HCT116 (cell line): ENCODE results near the gene PPIP5K2.

ENCODE experiments used
- CTCF ChIP-seq, 3 experiments: fragments of 200-600 bp in 1 of 3; sonication (generic) in 1 of 3; IDR thresholded peaks in 2 of 3; conservative IDR thresholded peaks in 1 of 3; 2 replicates each; pipeline ENCODE4 v1.5.1; 2012 to 2017; ENCODE audit warnings: low read depth in 2 of 3, low read length in 2 of 3, antibody characterized with exemption in 1 of 3, borderline replicate concordance in 1 of 3, control low read depth in 1 of 3, mild to moderate bottlenecking in 1 of 3, mixed read lengths in 1 of 3, mixed run types in 1 of 3, moderate library complexity in 1 of 3; ENCODE audit not compliant: insufficient read depth in 1 of 3
- EGR1 ChIP-seq: IDR thresholded peaks from 2 replicates; pipeline ENCODE4 v1.6.1; 2012; ENCODE audit warnings: low read depth
- EZH2phosphoT487 ChIP-seq: fragments of 200-600 bp; IDR thresholded peaks from 2 replicates; pipeline ENCODE4 v1.6.1; 2018; ENCODE audit warnings: antibody characterized with exemption, borderline replicate concordance
- POLR2A ChIP-seq: IDR thresholded peaks from 2 replicates; pipeline ENCODE4 v1.7.0; 2011; ENCODE audit warnings: borderline replicate concordance; ENCODE audit not compliant: insufficient read depth, insufficient read length; ENCODE audit errors: extremely low read depth
- TF ChIP-seq, protein P1 (sequence below): IDR thresholded peaks from 2 replicates; pipeline ENCODE4 v1.6.1; 2011; ENCODE audit warnings: mild to moderate bottlenecking, low read length, moderate library complexity; ENCODE audit not compliant: insufficient replicate concordance; ENCODE audit errors: extremely low read depth

DNA sequence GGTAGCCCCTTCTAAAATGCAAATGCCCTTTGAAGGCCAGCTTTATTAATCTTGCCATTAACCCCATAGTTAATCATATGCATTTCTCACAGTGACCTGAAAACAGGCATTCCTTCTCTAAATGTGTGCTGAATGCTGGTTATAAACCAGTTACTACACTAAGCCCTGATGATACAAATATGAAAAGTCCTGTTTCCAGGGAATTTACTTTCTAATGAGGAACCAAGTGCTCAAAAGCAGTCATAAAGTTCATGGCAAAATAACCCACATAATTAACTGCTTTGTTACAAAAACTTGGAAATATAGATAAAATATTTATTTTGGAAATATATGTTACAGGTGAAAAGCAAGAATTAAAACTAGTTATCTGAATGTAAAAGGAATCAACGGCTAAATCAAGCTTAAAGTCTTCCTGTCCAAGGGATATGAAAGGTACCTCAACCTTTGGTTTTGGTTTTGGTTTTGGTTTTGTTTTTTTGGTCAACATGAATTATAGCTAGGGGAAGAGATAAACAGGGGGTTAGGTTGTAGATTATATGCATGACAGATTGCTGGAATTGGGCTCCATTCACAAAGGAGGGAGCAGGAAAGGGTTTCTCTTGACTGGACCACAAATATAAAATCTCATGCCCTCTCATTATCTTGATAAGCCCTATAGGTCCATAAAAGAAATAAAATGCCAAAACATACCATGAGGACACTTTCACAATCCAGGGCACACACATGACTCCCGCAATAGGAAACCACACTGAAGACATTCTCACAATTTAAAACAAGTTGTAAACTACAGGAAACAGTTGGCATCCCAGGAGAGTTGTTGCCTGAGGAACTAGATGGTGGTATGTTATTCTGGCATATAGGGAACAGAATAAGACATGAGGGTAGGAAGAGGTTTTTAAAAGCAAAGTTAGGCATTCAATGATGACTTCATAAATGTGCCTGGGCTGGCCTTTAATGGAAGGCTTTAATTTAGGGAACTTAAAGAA lies 91.8 kb downstream of the PPIP5K2 start:
- no peak for TF ChIP-seq POLR2A
- TF ChIP-seq, protein P1, sequence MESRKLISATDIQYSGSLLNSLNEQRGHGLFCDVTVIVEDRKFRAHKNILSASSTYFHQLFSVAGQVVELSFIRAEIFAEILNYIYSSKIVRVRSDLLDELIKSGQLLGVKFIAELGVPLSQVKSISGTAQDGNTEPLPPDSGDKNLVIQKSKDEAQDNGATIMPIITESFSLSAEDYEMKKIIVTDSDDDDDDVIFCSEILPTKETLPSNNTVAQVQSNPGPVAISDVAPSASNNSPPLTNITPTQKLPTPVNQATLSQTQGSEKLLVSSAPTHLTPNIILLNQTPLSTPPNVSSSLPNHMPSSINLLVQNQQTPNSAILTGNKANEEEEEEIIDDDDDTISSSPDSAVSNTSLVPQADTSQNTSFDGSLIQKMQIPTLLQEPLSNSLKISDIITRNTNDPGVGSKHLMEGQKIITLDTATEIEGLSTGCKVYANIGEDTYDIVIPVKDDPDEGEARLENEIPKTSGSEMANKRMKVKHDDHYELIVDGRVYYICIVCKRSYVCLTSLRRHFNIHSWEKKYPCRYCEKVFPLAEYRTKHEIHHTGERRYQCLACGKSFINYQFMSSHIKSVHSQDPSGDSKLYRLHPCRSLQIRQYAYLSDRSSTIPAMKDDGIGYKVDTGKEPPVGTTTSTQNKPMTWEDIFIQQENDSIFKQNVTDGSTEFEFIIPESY = no peak
- no peak for TF ChIP-seq CTCF (IDR thresholded peaks at IDR 0.05 in 2 of 3, conservative IDR thresholded peaks at IDR 0.05 in 1 of 3; ENCODE audit: borderline replicate concordance in 1 of 3, insufficient read depth in 1 of 3, low read depth in 2 of 3, low read length in 2 of 3)
- TF ChIP-seq EZH2phosphoT487 = no peak
- no peak for TF ChIP-seq EGR1
